Neural progenitor cell (in vitro differentiated cells): ENCODE data around the gene SLX4IP. TPM values are rescaled to one million over a fixed set of nuclear protein-coding genes. Genes with fewer than 3 reads are reported as not detected.

Experiments used
- DNase-seq: peaks from one replicate; pipeline ENCODE4 v3.0.0-alpha.2; 2016; ENCODE audit warnings: low spot score
- H2AFZ ChIP-seq: fragments of 200-600 bp; sonication (generic); replicated peaks from 2 replicates; pipeline ENCODE4 v1.6.1; 2016; ENCODE audit warnings: antibody characterized with exemption
- H3F3A ChIP-seq: fragments of 200-600 bp; sonication (generic); 2 replicates; pipeline ENCODE4 v1.6.1; 2016; ENCODE audit warnings: antibody characterized with exemption, low read depth
- H3K27ac ChIP-seq: fragments of 200-600 bp; sonication (generic); 2 replicates; pipeline ENCODE4 v1.5.1; 2016; ENCODE audit warnings: mild to moderate bottlenecking
- H3K27me3 ChIP-seq: fragments of 200-600 bp; sonication (generic); 2 replicates; pipeline ENCODE4 v1.6.1; 2016; ENCODE audit warnings: mild to moderate bottlenecking, moderate library complexity
- H3K36me3 ChIP-seq: fragments of 200-600 bp; sonication (generic); 2 replicates; pipeline ENCODE4 v1.5.1; 2016
- H3K4me1 ChIP-seq: fragments of 200-600 bp; sonication (generic); 2 replicates; pipeline ENCODE4 v1.6.1; 2016; ENCODE audit warnings: mixed run types
- H3K4me2 ChIP-seq: fragments of 200-600 bp; sonication (generic); 2 replicates; pipeline ENCODE4 v1.6.1; 2016
- H3K4me3 ChIP-seq: fragments of 200-600 bp; sonication (generic); 2 replicates; pipeline ENCODE4 v1.5.1; 2016
- H3K79me2 ChIP-seq: fragments of 200-600 bp; sonication (generic); 2 replicates; pipeline ENCODE4 v1.6.1; 2016; ENCODE audit warnings: low read depth
- H3K9ac ChIP-seq: fragments of 200-600 bp; sonication (generic); 2 replicates; pipeline ENCODE4 v1.6.1; 2016
- H3K9me3 ChIP-seq: fragments of 200-600 bp; sonication (generic); 2 replicates; pipeline ENCODE4 v1.5.1; 2016; ENCODE audit warnings: low read depth
- H4K20me1 ChIP-seq: fragments of 200-600 bp; sonication (generic); 2 replicates; pipeline ENCODE4 v1.6.1; 2016; ENCODE audit warnings: low read depth
- H3K27ac Mint-ChIP-seq: 3 replicates; pipeline ENCODE4 v1.8.0; 2021; ENCODE audit warnings: mixed read lengths
- H3K27me3 Mint-ChIP-seq: 2 replicates; pipeline ENCODE4 v1.8.0; 2022; ENCODE audit warnings: low read depth, mild to moderate bottlenecking, inconsistent platforms, moderate library complexity, mixed read lengths; ENCODE audit not compliant: insufficient read depth
- H3K36me3 Mint-ChIP-seq: 3 replicates; pipeline ENCODE4 v1.8.0; 2021; ENCODE audit warnings: mixed read lengths
- H3K4me1 Mint-ChIP-seq: 3 replicates; pipeline ENCODE4 v1.8.0; 2021; ENCODE audit warnings: mixed read lengths
- H3K4me3 Mint-ChIP-seq: 3 replicates; pipeline ENCODE4 v1.8.0; 2021; ENCODE audit warnings: mild to moderate bottlenecking, moderate library complexity, mixed read lengths
- H3K9me3 Mint-ChIP-seq: 3 replicates; pipeline ENCODE4 v1.8.0; 2020; ENCODE audit warnings: mixed read lengths
- CTCF ChIP-seq: fragments of 200-600 bp; sonication (generic); IDR thresholded peaks from 2 replicates; pipeline ENCODE4 v1.5.1; 2017; ENCODE audit warnings: antibody characterized with exemption, mild to moderate bottlenecking
- EZH2 ChIP-seq: fragments of 200-600 bp; sonication (generic); IDR thresholded peaks from 2 replicates; pipeline ENCODE4 v1.6.1; 2017; ENCODE audit warnings: antibody characterized with exemption, mild to moderate bottlenecking, moderate library complexity
- EZH2phosphoT487 ChIP-seq: fragments of 200-600 bp; sonication (generic); IDR thresholded peaks from 2 replicates; pipeline ENCODE4 v1.6.1; 2017; ENCODE audit warnings: antibody characterized with exemption
- total RNA-seq: library from RNA; depleted of rRNA; stranded (reverse); fragments of >200 nt; gene quantifications from 2 replicates; pipeline ENCODE4 v1.2.3, GENCODE V29; 2015; ENCODE audit warnings: low replicate concordance

Gene SLX4IP
- total RNA-seq, 1 donor from 2014 or later: 9.5 TPM

GRCh38 chr20:10661261-10661660, 226.2 kb downstream of the SLX4IP start:
- DNase-seq: no peak
- Histone ChIP-seq H4K20me1 (peaks cover 100% of the 10 kb centered on the region), H3K4me1 (peaks cover 58% of the 10 kb centered on the region), H3K27me3 (no peaks in the 10 kb centered on the region), H3F3A (peaks cover 45% of the 10 kb centered on the region), H3K36me3 (peaks cover 11% of the 10 kb centered on the region), H3K9ac (no peak overlapping the region), H2AFZ (no peak overlapping the region), H3K27ac (no peak overlapping the region), H3K79me2 (peaks cover 95% of the 10 kb centered on the region), H3K9me3 (no peaks in the 10 kb centered on the region), H3K4me2 (no peak overlapping the region), H3K4me3 (no peak overlapping the region)
- no peaks in the 10 kb centered on the region for H3K9me3 Mint-ChIP-seq
- H3K4me3 Mint-ChIP-seq: no peak overlapping the region
- no peak overlapping the region for H3K27ac Mint-ChIP-seq
- TF ChIP-seq EZH2phosphoT487: no peak
- no peak for TF ChIP-seq CTCF
- TF ChIP-seq EZH2: no peak
- H3K36me3 Mint-ChIP-seq: peaks cover 78% of the 10 kb centered on the region
- H3K27me3 Mint-ChIP-seq: peaks cover 2% of the 10 kb centered on the region
- H3K4me1 Mint-ChIP-seq: peaks cover 88% of the 10 kb centered on the region

DNA sequence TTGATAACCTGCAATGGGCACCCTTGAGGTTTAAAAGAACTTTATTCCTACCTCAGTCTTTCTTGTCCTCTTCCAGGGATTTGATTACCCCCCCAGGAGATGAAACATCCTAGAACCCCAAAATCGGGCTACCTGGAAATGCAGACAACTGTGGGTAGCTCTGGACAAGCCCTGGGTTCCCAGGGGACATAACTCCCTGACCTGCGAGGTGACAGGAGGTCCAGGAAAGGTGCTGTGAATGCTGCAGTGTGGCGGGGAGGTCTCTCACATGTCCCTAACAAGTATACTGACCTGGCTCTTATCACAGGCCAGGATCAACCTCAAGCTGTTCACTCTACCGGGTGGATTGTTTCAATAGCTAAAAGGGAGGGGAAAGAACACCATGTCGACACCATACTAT, 227.0 kb downstream of the SLX4IP start:
- Histone ChIP-seq H3K9me3 (no peaks in the 10 kb centered on the region), H3K36me3 (peaks cover 11% of the 10 kb centered on the region), H3K27ac (no peak overlapping the region), H4K20me1 (peaks cover 100% of the 10 kb centered on the region), H2AFZ (no peak overlapping the region), H3K4me3 (no peak overlapping the region), H3K27me3 (no peaks in the 10 kb centered on the region), H3F3A (peaks cover 45% of the 10 kb centered on the region), H3K4me2 (no peak overlapping the region), H3K9ac (no peak overlapping the region), H3K79me2 (peaks cover 99% of the 10 kb centered on the region), H3K4me1 (peaks cover 58% of the 10 kb centered on the region)
- TF ChIP-seq EZH2phosphoT487 (no peak), EZH2 (no peak), CTCF (no peak)
- H3K36me3 Mint-ChIP-seq: peaks cover 78% of the 10 kb centered on the region
- H3K27ac Mint-ChIP-seq: no peak overlapping the region
- H3K9me3 Mint-ChIP-seq: no peaks in the 10 kb centered on the region
- no peak overlapping the region for H3K4me3 Mint-ChIP-seq
- H3K4me1 Mint-ChIP-seq: peaks cover 89% of the 10 kb centered on the region
- peaks cover 2% of the 10 kb centered on the region for H3K27me3 Mint-ChIP-seq
- DNase-seq: no peak

- TF ChIP-seq CTCF (no peak), EZH2 (no peak), EZH2phosphoT487 (no peak)
- Histone ChIP-seq H3K9ac (no peak overlapping the region), H3K4me1 (peaks cover 58% of the 10 kb centered on the region), H3K4me2 (no peak overlapping the region), H4K20me1 (peaks cover 100% of the 10 kb centered on the region), H3K9me3 (no peaks in the 10 kb centered on the region), H3K79me2 (peaks cover 95% of the 10 kb centered on the region), H3K4me3 (no peak overlapping the region), H3K36me3 (peaks cover 11% of the 10 kb centered on the region), H3K27ac (no peak overlapping the region), H3K27me3 (no peaks in the 10 kb centered on the region), H2AFZ (no peak overlapping the region), H3F3A (peaks cover 45% of the 10 kb centered on the region)
- no peak overlapping the region for H3K4me3 Mint-ChIP-seq
- peaks cover 71% of the 10 kb centered on the region for H3K36me3 Mint-ChIP-seq
- H3K27ac Mint-ChIP-seq: no peak overlapping the region
- no peak for DNase-seq
- no peaks in the 10 kb centered on the region for H3K9me3 Mint-ChIP-seq
- peaks cover 89% of the 10 kb centered on the region for H3K4me1 Mint-ChIP-seq
- H3K27me3 Mint-ChIP-seq: peaks cover 2% of the 10 kb centered on the region
Observed at GRCh38 chr20:10662661-10663458, 227.8 kb downstream of the SLX4IP start.
